Raji (cell line): ENCODE results near the gene NOS1AP.

Experiments
- POLR2A ChIP-seq: IDR thresholded peaks from 2 replicates; pipeline ENCODE4 v1.6.1; 2011; ENCODE audit warnings: low read depth, low read length, control low read depth; ENCODE audit not compliant: insufficient read depth

The NOS1AP gene

DNA sequence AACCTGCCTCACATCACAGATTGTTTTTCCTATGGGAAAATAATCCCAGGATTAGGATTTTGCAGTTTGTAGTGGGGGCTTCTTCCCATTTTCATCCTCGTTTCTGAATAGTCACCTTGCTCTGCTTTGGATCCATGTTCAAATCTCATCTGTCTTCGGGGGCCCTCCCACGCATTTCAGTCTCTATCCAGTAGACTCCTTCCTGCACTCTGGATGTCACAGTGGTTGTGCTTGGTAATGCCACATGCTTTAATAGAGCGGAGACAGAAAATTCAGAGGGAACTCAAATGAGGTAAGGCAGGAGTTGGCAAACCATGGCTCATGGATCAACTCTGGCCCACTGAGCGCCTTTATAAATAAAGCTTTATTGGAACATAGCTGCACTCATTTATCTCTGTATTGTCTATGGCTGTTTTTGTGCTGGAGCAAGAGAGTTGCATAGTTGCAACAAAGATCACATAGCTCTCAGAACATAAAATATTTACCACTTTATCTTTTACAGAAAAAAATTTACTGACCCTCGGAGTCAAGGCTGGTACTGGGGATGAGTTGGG is 206.2 kb downstream of the NOS1AP start:
- no peak for TF ChIP-seq POLR2A

DNA sequence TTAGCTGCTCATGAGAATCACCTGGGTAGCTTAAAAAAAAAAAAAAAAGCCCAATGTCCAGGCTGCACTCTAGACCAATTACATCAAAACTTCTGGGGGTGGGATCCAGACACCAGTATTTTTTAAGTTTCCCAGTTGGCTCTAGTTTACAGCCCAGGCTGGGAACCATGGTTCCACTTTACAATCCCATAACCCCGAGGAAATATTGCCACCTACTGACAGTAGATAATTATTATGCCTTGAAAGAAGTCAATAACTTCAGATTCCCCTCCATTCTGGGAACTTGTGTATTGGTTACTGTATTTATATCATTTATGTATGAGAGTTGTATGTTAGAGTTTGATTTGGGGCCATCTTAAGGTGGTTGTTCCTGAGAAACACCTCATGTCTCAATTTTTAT is 207.0 kb downstream of the NOS1AP start:
- no peak for TF ChIP-seq POLR2A

DNA sequence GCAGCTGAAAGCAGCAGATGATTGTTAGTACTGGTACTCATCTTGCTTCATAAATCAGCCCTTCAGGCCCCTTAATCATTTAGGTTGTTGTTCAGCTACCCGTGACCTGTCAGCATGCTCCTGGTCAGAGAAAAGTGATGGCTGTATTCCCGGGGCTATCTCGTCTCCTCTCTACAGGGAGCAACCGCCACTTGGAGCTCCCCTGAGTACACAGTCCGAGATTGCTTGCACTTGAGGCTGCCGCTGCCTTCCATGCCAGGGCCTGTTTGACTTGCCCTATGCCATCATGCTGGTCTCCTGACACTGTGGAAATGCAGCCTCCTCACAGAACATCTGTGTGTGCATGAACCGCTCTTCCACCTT is 209.6 kb downstream of the NOS1AP start:
- no peak for TF ChIP-seq POLR2A

DNA sequence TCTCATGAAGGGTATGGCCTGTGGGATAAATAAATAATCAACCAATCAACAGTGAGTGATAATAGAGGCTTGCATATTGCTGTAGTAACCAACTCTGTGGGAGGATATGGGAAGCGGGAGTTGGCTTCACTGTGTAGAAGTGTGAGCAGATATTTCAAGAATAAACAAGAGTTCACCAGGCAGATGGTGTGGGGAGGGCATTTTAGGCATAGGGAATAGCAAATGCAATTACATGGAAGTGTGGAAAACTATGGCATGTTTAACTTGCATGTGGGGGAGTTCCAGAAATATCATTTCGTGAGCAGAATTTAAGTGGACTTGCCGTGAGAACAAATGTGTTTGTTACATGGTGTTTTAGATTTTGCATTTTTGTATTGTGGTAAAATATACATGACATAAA is 211.9 kb downstream of the NOS1AP start:
- TF ChIP-seq POLR2A, result no peak

DNA sequence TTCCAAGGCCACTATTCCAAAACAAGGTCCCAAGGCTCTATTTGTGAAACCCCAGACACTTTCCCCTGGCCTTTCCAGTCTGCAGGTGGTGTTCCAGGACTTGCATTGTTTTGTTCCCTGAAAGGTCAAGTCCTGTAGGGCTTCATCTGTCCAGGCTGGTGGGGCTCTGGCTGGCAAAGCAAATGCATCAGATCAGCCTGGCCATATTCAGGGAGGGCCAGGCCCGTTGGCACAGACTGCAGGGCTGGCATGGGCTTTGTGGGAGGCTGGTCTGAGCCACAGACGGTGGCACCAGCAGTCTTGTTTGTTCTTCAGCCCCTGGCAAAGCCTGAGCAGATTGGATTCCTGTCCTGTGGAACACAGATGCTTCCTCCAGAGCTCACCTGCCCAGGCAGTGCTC is 214.2 kb downstream of the NOS1AP start:
- no peak for TF ChIP-seq POLR2A

DNA sequence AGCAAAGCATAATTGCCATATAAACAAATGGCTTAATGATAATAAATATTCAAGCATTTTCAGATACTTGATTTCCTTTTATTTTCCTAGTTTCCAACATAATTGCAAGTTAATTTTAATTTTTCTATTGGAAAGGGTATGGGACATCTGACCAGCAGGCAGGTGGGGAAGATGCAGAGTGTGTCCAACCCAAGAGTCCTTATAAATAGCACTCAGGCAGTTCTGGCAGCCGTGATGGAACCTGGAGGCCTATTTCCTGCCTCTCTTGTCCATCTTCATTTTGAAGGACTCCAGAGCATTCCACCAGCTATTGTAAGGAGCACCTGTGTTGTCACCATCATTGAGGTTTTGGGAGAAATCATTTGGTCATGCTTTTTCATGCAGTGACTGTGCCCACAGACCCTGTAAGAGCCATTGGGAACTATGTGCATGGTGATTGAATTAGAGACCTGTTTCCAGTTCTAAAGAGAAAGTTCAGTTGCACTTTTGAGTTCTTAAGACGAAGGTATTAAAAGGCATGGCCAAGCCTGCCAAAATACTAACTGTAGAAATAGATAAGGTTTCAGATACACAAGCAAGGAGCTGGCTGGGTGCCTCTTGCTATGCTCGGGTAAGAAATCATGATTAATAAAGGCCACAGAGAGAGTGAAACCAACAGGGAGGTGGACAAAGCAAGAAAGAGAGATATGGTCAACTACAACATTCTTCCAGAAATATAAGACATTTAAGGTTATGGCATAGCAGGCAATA is 214.9 kb downstream of the NOS1AP start:
- no peak for TF ChIP-seq POLR2A

GRCh38 chr1:162285149-162285561 is 215.7 kb downstream of the NOS1AP start:
- no peak for TF ChIP-seq POLR2A

DNA sequence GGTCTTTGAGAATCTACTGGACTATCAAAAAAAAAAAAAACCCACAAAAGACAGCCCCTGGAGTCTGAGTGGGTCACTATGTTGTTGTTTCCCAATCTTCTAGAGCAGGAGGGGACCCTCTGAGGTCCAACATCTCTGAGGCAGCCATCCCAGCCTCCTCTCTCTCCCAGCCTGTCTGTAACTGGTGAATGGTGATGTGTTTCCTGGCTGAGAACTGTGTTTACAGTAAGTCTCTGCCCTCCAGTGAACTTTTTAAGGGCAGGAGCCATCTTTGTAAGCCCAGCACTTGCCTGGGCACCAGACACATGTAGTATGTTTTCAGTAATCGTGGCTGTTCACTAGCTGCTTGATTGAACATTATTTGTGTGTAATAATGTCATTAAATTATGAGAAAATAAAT is 221.5 kb downstream of the NOS1AP start:
- no peak for TF ChIP-seq POLR2A

- TF ChIP-seq POLR2A, result no peak
Observed at GRCh38 chr1:162292422-162292849, 222.9 kb downstream of the NOS1AP start.

GRCh38 chr1:162293073-162293692 is 223.7 kb downstream of the NOS1AP start:
- TF ChIP-seq POLR2A, result no peak

DNA sequence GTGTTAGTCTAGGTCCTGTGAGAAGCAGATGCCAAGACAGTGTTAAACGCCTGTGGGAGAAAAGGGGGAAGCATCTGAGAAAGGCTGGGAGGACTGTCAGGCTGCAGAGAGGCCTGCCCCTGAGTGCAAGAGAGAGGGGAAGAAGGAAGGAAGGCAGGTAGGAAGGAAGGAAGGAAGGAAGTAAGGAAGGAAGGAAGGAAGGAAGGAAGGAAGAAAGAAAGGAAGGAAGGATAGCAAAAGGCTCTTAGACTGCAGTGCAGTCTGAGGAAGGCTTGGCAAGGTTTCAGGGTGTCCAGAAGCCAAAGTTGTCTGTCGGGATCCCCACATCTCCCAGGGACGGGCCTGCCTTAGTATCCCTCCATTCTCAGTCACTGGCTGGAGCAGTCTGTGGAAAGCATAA is 224.5 kb downstream of the NOS1AP start:
- TF ChIP-seq POLR2A, result no peak

GRCh38 chr1:162297208-162297607 is 227.7 kb downstream of the NOS1AP start:
- TF ChIP-seq POLR2A, result no peak

DNA sequence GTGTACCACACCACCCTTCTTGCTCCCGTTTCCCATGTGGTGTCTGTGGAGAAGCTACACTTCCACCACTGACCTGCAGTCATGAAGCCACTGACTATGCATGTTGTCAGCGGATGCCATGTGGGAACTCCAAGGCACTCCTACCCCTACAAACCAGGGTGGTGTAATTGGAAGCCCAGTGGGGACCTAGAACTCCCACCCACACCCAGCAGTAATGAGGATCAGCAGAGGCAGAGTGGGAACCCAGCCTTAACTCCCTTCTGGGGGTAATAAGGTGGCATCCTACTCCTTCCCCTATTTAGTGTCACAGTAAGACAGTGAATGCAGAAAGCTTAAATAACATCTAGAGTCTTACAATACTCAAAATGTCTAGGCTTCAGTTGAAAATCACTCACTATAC is 228.8 kb downstream of the NOS1AP start:
- no peak for TF ChIP-seq POLR2A

DNA sequence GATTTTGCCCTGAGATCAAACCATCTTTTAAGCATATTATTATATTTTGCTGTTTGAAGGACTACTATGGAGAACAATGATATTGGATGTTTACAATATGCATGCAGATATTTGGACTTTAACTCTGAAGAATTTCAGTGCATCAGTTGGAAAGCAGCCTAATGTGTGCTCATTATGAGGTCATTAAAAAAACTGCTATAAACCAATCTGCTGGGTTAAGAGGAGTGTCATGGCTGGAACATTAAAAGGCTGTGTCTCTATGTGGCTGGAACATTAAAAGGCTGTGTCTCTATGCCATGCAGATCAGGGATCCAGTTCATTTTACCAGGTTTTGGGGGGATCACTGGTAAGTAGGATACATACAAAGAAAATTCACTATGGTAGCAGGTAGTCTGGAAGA is 229.5 kb downstream of the NOS1AP start:
- no peak for TF ChIP-seq POLR2A

GRCh38 chr1:162300057-162300917 is 230.8 kb downstream of the NOS1AP start:
- no peak for TF ChIP-seq POLR2A
